T-helper 17 cell (primary cell): Measurements from ENCODE around the gene APBA1. TPM values are rescaled to one million over a fixed set of nuclear protein-coding genes. Genes with fewer than 3 reads are reported as not detected.

ENCODE experiments used
- ATAC-seq: fragments of 150-1000 bp; cut with Tn5 transposase; 2 replicates; pipeline ENCODE4 v1.10.0; 2021; ENCODE audit warnings: mild to moderate bottlenecking, moderate library complexity
- DNase-seq, 3 donors: peaks; one replicate each; pipeline versions ENCODE4 v3.0.0 to v3.0.0-alpha.2; 2020 to 2021
- H3K9me3 ChIP-seq: one replicate; pipeline ENCODE4 v1.7.0; 2013; ENCODE audit warnings: low read length, mild to moderate bottlenecking; ENCODE audit not compliant: control insufficient read depth, poor library complexity, severe bottlenecking
- H3K27ac Mint-ChIP-seq: one replicate; pipeline ENCODE4 v1.8.0; 2022; ENCODE audit warnings: mild to moderate bottlenecking, moderate library complexity, mixed read lengths
- H3K27me3 Mint-ChIP-seq: one replicate; pipeline ENCODE4 v1.8.0; 2022; ENCODE audit warnings: mixed read lengths
- H3K36me3 Mint-ChIP-seq: one replicate; pipeline ENCODE4 v1.8.0; 2022; ENCODE audit warnings: low read depth, mixed read lengths
- H3K4me1 Mint-ChIP-seq: one replicate; pipeline ENCODE4 v1.8.0; 2022; ENCODE audit warnings: mild to moderate bottlenecking, mixed read lengths
- H3K4me3 Mint-ChIP-seq: one replicate; pipeline ENCODE4 v1.8.0; 2022; ENCODE audit warnings: mild to moderate bottlenecking, moderate library complexity, mixed read lengths
- total RNA-seq, 4 donors: library from RNA in 2 of 4; stranded (reverse) in 2 of 4; gene quantifications; one replicate each; pipeline ENCODE4 v1.2.3 and lab custom pipeline; 2022 to 2026

APBA1 gene
- total RNA-seq: 1 to 10 TPM in 1 of 2 donors, under 1 TPM in 1; 0.31 to 2.3 TPM
- 1.4 to 1.8 reads per million in 2 donors for total RNA-seq (lab: John Stamatoyannopoulos, UW)

- Mint-ChIP-seq H3K4me3 (peak within 1 kb of the TSS; percentile 94), H3K36me3 (no peaks in the 10 kb centered on the region), H3K27ac (no peak within 1 kb of the TSS), H3K4me1 (peaks cover 26% of the 10 kb centered on the region), H3K27me3 (peaks cover 32% of the 10 kb centered on the region)
- H3K9me3 ChIP-seq: peaks cover 3% of the 10 kb centered on the region
- ATAC-seq (peak; percentile 74), DNase-seq (peak; percentile 27 to 42 (median 36))
Observed at GRCh38 chr9:69671879-69672595, at the start of gene APBA1. TSS of gene APBA1 (minus strand) at chr9:69672371.

GRCh38 chr9:69719983-69720382, 47.8 kb upstream of the APBA1 start:
- peaks cover 8% of the 10 kb centered on the region for H3K36me3 Mint-ChIP-seq
- DNase-seq (no peak), ATAC-seq (no peak)
- peaks cover 2% of the 10 kb centered on the region for H3K4me1 Mint-ChIP-seq
- H3K4me3 Mint-ChIP-seq: no peak overlapping the region
- H3K27ac Mint-ChIP-seq: peak overlapping the region; percentile 51
- no peaks in the 10 kb centered on the region for H3K9me3 ChIP-seq
- no peaks in the 10 kb centered on the region for H3K27me3 Mint-ChIP-seq

GRCh38 chr9:69719367-69719766, 47.2 kb upstream of the APBA1 start:
- ATAC-seq: no peak
- H3K9me3 ChIP-seq: no peaks in the 10 kb centered on the region
- Mint-ChIP-seq H3K4me3 (no peak overlapping the region), H3K36me3 (peaks cover 8% of the 10 kb centered on the region), H3K27me3 (no peaks in the 10 kb centered on the region), H3K4me1 (peaks cover under 1% of the 10 kb centered on the region), H3K27ac (peak overlapping the region; percentile 51)
- DNase-seq: no peak

- no peaks in the 10 kb centered on the region for H3K9me3 ChIP-seq
- no peaks in the 10 kb centered on the region for H3K27me3 Mint-ChIP-seq
- no peaks in the 10 kb centered on the region for H3K4me1 Mint-ChIP-seq
- ATAC-seq (no peak), DNase-seq (no peak)
- peaks cover 8% of the 10 kb centered on the region for H3K36me3 Mint-ChIP-seq
- no peak overlapping the region for H3K27ac Mint-ChIP-seq
- no peak overlapping the region for H3K4me3 Mint-ChIP-seq
Observed at GRCh38 chr9:69718218-69718617, 46.0 kb upstream of the APBA1 start.

GRCh38 chr9:69715825-69716224, 43.7 kb upstream of the APBA1 start:
- H3K27me3 Mint-ChIP-seq: no peaks in the 10 kb centered on the region
- ATAC-seq (no peak), DNase-seq (no peak)
- H3K4me1 Mint-ChIP-seq: peaks cover 2% of the 10 kb centered on the region
- H3K4me3 Mint-ChIP-seq: no peak overlapping the region
- H3K9me3 ChIP-seq: no peaks in the 10 kb centered on the region
- peaks cover 6% of the 10 kb centered on the region for H3K36me3 Mint-ChIP-seq
- no peak overlapping the region for H3K27ac Mint-ChIP-seq

- Mint-ChIP-seq H3K36me3 (peaks cover 6% of the 10 kb centered on the region), H3K27me3 (no peaks in the 10 kb centered on the region), H3K4me3 (no peak overlapping the region), H3K4me1 (peaks cover 2% of the 10 kb centered on the region), H3K27ac (no peak overlapping the region)
- DNase-seq (no peak), ATAC-seq (no peak)
- no peaks in the 10 kb centered on the region for H3K9me3 ChIP-seq
Observed at GRCh38 chr9:69715096-69715495, 42.9 kb upstream of the APBA1 start.

GRCh38 chr9:69697475-69697874, 25.3 kb upstream of the APBA1 start:
- no peak for ATAC-seq
- Mint-ChIP-seq H3K36me3 (no peaks in the 10 kb centered on the region), H3K4me3 (no peak overlapping the region), H3K27ac (no peak overlapping the region), H3K27me3 (no peaks in the 10 kb centered on the region), H3K4me1 (no peaks in the 10 kb centered on the region)
- H3K9me3 ChIP-seq: peaks cover 2% of the 10 kb centered on the region
- no peak for DNase-seq

- DNase-seq: no peak
- H3K36me3 Mint-ChIP-seq: no peaks in the 10 kb centered on the region
- H3K4me3 Mint-ChIP-seq: no peak overlapping the region
- ATAC-seq: no peak
- H3K9me3 ChIP-seq: peaks cover 2% of the 10 kb centered on the region
- no peaks in the 10 kb centered on the region for H3K27me3 Mint-ChIP-seq
- no peaks in the 10 kb centered on the region for H3K4me1 Mint-ChIP-seq
- H3K27ac Mint-ChIP-seq: no peak overlapping the region
Observed at GRCh38 chr9:69696802-69697201, 24.6 kb upstream of the APBA1 start.

- Mint-ChIP-seq H3K4me3 (no peak overlapping the region), H3K4me1 (no peaks in the 10 kb centered on the region), H3K27me3 (peaks cover 3% of the 10 kb centered on the region), H3K36me3 (no peaks in the 10 kb centered on the region), H3K27ac (no peak overlapping the region)
- no peak for DNase-seq
- H3K9me3 ChIP-seq: no peaks in the 10 kb centered on the region
- ATAC-seq: no peak
Observed at GRCh38 chr9:69689991-69690538, 17.9 kb upstream of the APBA1 start.

GRCh38 chr9:69683927-69684326, 11.8 kb upstream of the APBA1 start:
- ATAC-seq: no peak
- Mint-ChIP-seq H3K27me3 (peaks cover 16% of the 10 kb centered on the region), H3K4me1 (no peaks in the 10 kb centered on the region), H3K27ac (no peak overlapping the region), H3K36me3 (no peaks in the 10 kb centered on the region), H3K4me3 (no peak overlapping the region)
- no peak for DNase-seq
- H3K9me3 ChIP-seq: no peaks in the 10 kb centered on the region

- Mint-ChIP-seq H3K27me3 (peaks cover 27% of the 10 kb centered on the region), H3K4me1 (peaks cover 6% of the 10 kb centered on the region), H3K36me3 (no peaks in the 10 kb centered on the region), H3K27ac (no peak overlapping the region), H3K4me3 (no peak overlapping the region)
- no peaks in the 10 kb centered on the region for H3K9me3 ChIP-seq
- ATAC-seq (no peak), DNase-seq (no peak)
Observed at GRCh38 chr9:69678843-69679538, 6.8 kb upstream of the APBA1 start.

- Mint-ChIP-seq H3K36me3 (no peaks in the 10 kb centered on the region), H3K27ac (no peak overlapping the region)
- no peak for DNase-seq
Observed at GRCh38 chr9:69677931-69678330, 5.8 kb upstream of the APBA1 start.

GRCh38 chr9:69675563-69675962, 3.4 kb upstream of the APBA1 start:
- H3K27me3 Mint-ChIP-seq: peaks cover 34% of the 10 kb centered on the region
- ATAC-seq: no peak
- H3K4me3 Mint-ChIP-seq: no peak overlapping the region
- DNase-seq: no peak
- peaks cover 24% of the 10 kb centered on the region for H3K4me1 Mint-ChIP-seq
- H3K36me3 Mint-ChIP-seq: no peaks in the 10 kb centered on the region
- H3K9me3 ChIP-seq: no peaks in the 10 kb centered on the region
- no peak overlapping the region for H3K27ac Mint-ChIP-seq

More at GRCh38 chr9:69677931-69678330, 5.8 kb upstream of the APBA1 start:
- H3K9me3 ChIP-seq: no peaks in the 10 kb centered on the region
- no peak for ATAC-seq
- Mint-ChIP-seq H3K4me1 (peaks cover 10% of the 10 kb centered on the region), H3K4me3 (no peak overlapping the region), H3K27me3 (peaks cover 23% of the 10 kb centered on the region)
